ENCODE results near the gene C5AR2. TPM values are rescaled to one million over a fixed set of nuclear protein-coding genes. Genes with fewer than 3 reads are reported as not detected.

C5AR2 gene
- total RNA-seq, 1 donor from 2014 or later = not detected

DNA sequence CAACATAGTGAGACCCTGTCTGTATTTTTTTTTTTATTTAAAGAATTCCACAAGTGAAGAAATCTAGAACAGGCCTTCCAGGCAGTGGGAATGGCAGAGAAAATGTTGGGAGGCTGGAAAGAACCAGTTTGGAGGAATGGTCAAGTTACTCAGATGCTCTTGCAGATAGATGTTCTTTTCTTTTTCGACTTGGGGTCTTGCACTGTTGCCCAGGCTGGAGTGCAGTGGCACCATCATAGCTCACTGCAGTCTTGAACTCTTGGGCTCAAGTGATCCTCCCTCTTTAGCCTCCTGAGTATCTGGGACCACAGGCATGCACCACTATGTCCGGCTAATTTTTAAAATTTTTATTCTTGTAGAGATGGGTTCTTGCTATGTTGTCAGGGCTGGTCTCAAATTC lies 21.7 kb upstream of the C5AR2 start:
- H3K36me3 Mint-ChIP-seq = no peaks in the 10 kb centered on the region
- H3K9me3 Mint-ChIP-seq = peaks cover 6% of the 10 kb centered on the region
- H3K27me3 Mint-ChIP-seq = peaks cover 15% of the 10 kb centered on the region
- H3K27ac Mint-ChIP-seq = no peak overlapping the region
- no peak overlapping the region for H3K4me3 Mint-ChIP-seq
- TF ChIP-seq, protein P1, sequence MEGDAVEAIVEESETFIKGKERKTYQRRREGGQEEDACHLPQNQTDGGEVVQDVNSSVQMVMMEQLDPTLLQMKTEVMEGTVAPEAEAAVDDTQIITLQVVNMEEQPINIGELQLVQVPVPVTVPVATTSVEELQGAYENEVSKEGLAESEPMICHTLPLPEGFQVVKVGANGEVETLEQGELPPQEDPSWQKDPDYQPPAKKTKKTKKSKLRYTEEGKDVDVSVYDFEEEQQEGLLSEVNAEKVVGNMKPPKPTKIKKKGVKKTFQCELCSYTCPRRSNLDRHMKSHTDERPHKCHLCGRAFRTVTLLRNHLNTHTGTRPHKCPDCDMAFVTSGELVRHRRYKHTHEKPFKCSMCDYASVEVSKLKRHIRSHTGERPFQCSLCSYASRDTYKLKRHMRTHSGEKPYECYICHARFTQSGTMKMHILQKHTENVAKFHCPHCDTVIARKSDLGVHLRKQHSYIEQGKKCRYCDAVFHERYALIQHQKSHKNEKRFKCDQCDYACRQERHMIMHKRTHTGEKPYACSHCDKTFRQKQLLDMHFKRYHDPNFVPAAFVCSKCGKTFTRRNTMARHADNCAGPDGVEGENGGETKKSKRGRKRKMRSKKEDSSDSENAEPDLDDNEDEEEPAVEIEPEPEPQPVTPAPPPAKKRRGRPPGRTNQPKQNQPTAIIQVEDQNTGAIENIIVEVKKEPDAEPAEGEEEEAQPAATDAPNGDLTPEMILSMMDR (conservative IDR thresholded peaks at IDR 0.05) = no peak
- DNase-seq (ENCODE audit: extremely low spot score, unreplicated experiment) = no peak
- H3K4me1 Mint-ChIP-seq (ENCODE audit: unreplicated experiment) = peaks cover 2% of the 10 kb centered on the region

DNA sequence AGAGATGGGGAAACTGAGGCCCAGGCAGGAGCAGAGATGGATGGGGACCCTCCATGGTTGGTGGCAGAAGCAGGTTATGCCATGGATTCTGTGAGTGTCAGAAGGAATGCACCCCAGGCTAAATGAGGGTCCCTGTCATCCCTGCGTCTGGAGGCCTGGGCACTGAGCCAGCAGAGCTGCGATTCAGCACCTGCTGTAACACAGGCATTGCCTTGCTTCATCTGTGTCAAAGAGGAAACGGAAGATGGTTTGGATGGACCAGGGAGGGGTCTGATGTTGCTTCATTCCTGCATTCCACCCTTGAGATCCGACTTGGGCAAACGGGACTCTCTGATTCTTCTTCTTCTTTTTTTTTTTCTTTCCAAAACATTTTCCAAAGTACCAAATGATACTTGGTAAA lies 21.2 kb upstream of the C5AR2 start:
- DNase-seq (ENCODE audit: extremely low spot score, unreplicated experiment) = no peak
- Mint-ChIP-seq H3K4me3 (no peak overlapping the region), H3K36me3 (no peaks in the 10 kb centered on the region), H3K4me1 (ENCODE audit: unreplicated experiment) (no peaks in the 10 kb centered on the region), H3K27me3 (peaks cover 18% of the 10 kb centered on the region), H3K27ac (peak overlapping the region; percentile 75), H3K9me3 (peaks cover 6% of the 10 kb centered on the region)
- TF ChIP-seq, protein P1 (conservative IDR thresholded peaks at IDR 0.05) = no peak

DNA sequence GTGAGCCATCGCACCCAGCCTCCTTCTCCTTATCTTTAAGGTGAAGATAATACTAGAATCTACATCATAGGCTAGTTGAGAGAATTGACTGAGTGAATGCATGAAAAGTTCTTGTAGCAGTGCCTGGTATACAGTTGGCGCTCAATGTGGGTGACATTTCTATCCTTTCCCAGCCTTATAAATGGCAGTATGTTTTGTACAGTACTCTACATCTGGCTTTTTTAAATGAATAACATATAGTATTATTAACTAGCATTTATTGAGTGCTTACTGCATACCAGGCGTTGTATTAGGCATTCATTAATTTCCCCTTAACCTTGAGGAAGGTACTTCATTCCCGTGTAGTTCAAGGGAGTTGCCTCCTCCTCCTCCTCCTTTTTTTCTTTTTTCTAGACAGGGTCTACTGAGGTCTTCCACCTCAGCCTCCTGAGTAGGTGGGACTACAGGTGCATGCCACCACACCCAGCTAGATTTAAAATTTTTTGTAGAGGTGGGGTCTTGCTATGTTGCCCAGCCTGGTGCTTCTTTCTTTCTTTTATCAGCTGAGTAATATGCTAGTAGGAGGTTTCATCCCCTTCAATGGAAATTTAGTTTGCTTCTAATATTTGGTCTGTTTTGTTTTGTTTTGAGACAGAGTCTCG lies 19.5 kb upstream of the C5AR2 start:
- no peak for DNase-seq (ENCODE audit: extremely low spot score, unreplicated experiment)
- Mint-ChIP-seq H3K27ac (no peak overlapping the region), H3K9me3 (peaks cover 6% of the 10 kb centered on the region), H3K27me3 (peaks cover 18% of the 10 kb centered on the region), H3K4me1 (ENCODE audit: unreplicated experiment) (no peaks in the 10 kb centered on the region), H3K4me3 (no peak overlapping the region), H3K36me3 (no peaks in the 10 kb centered on the region)
- TF ChIP-seq, protein P1 (conservative IDR thresholded peaks at IDR 0.05) = no peak

DNA sequence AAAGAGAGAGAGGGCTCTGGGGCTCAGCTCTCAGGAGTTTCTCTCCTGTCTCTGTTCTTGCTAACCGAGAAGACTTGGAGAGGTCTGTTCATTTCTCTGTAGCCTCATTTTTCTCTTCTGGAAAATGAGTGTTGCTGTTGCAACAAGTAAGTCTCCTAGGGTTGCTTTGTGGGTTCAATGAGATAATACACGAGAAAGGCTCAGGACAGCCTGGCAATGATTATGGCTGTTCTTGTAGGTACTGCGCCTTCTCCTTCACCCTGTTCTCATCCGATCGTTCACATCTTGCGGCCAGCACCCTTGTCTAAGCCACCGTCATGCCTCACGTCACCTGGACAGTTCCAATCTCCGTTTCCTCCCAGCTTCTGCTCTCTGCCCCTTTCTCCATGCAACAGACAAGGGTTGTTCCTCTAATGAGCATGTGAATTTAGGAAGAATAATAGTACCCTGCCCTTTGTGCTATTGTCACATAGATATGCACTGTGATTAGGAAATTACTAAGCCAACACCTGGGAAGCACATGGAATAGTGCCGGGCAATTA lies 18.1 kb upstream of the C5AR2 start:
- peaks cover 18% of the 10 kb centered on the region for H3K27me3 Mint-ChIP-seq
- no peaks in the 10 kb centered on the region for H3K4me1 Mint-ChIP-seq (ENCODE audit: unreplicated experiment)
- TF ChIP-seq, protein P1 (conservative IDR thresholded peaks at IDR 0.05) = no peak
- H3K4me3 Mint-ChIP-seq = no peak overlapping the region
- H3K36me3 Mint-ChIP-seq = no peaks in the 10 kb centered on the region
- peaks cover 6% of the 10 kb centered on the region for H3K9me3 Mint-ChIP-seq
- no peak for DNase-seq (ENCODE audit: extremely low spot score, unreplicated experiment)
- peak overlapping the region; percentile 8 for H3K27ac Mint-ChIP-seq

DNA sequence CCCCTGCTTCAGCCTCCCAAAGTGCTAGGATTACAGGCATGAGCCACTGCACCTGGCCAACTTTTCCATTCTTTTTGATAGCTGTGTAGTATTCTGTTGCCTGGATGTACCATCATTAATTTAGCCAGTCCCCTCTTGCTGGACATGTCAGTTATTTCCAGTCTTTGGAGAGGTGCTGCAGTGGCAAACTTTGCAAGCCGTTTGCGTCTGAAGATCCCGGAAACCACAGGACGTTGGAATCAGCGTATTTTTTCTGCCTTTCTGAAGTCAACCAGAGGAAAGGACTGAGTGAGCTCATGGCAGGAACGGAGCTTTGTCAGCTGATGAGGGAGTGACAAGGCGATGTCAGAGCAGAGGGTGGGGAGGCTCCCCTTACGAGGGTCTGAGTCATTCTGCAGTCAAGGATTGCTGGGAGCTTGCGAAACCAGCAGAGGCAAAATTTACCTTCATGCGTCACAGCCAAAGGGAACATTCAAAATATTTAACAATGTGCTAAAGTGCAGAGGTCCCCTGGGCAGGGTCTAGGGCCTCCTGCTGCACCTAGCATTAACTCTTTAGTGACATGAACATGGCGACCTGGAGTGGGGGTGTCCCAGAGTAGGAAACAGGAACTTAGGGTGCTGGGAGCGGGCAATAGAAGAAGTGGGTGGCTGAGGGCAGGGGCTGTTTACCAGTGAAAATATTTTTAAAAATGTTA lies 16.7 kb upstream of the C5AR2 start:
- Mint-ChIP-seq H3K4me3 (no peak overlapping the region), H3K9me3 (peaks cover 6% of the 10 kb centered on the region), H3K27me3 (peaks cover 14% of the 10 kb centered on the region), H3K36me3 (no peaks in the 10 kb centered on the region), H3K27ac (peak overlapping the region; percentile 92), H3K4me1 (ENCODE audit: unreplicated experiment) (no peaks in the 10 kb centered on the region)
- TF ChIP-seq, protein P1 (conservative IDR thresholded peaks at IDR 0.05) = no peak
- no peak for DNase-seq (ENCODE audit: extremely low spot score, unreplicated experiment)
